CD14-positive monocyte (primary cell): ENCODE data around the gene HPSE2. TPM values are rescaled to one million over a fixed set of nuclear protein-coding genes. Genes with fewer than 3 reads are reported as not detected.

Experiments used
- DNase-seq, 3 donors: peaks; one replicate each; pipeline ENCODE4 v3.0.0-alpha.2; 2011 to 2022
- H2AFZ ChIP-seq: 2 replicates; pipeline ENCODE4 v1.6.0; 2012; ENCODE audit warnings: mild to moderate bottlenecking, low read depth, low read length, inconsistent platforms; ENCODE audit not compliant: insufficient read depth, poor library complexity, severe bottlenecking
- H3K27ac ChIP-seq, 2 donors: 1 replicate in 1 of 2; 2 replicates in 1 of 2; pipeline ENCODE4 v1.5.1; 2012 to 2013; ENCODE audit warnings: low read length in 2 of 2, control low read depth in 1 of 2, inconsistent platforms in 1 of 2, low read depth in 1 of 2, mild to moderate bottlenecking in 1 of 2
- H3K27me3 ChIP-seq, 2 donors: one replicate each; pipeline versions ENCODE4 v1.6.0 to v1.6.1; 2011 to 2013; ENCODE audit warnings: low read length in 2 of 2; ENCODE audit not compliant: control insufficient read depth in 2 of 2, insufficient read depth in 2 of 2
- H3K36me3 ChIP-seq, 2 donors: replicated peaks in 1 of 2; 1 replicate in 1 of 2; 2 replicates in 1 of 2; pipeline versions ENCODE4 v1.5.1 to v1.6.1; 2012 to 2013; ENCODE audit warnings: low read length in 2 of 2, control low read depth in 1 of 2, inconsistent platforms in 1 of 2, mild to moderate bottlenecking in 1 of 2; ENCODE audit not compliant: insufficient read depth in 2 of 2, control insufficient read depth in 1 of 2
- H3K4me1 ChIP-seq, 2 donors: 1 replicate in 1 of 2; 2 replicates in 1 of 2; pipeline versions ENCODE4 v1.5.1 to v1.6.1; 2012 to 2013; ENCODE audit warnings: low read length in 2 of 2, control low read depth in 1 of 2, inconsistent platforms in 1 of 2, mild to moderate bottlenecking in 1 of 2, moderate library complexity in 1 of 2; ENCODE audit not compliant: insufficient read depth in 2 of 2, control insufficient read depth in 1 of 2
- H3K4me2 ChIP-seq: replicated peaks from 2 replicates; pipeline ENCODE3; 2012; ENCODE audit warnings: low read length, moderate library complexity, mild to moderate bottlenecking; ENCODE audit not compliant: poor library complexity, severe bottlenecking; ENCODE audit errors: extremely low read depth
- H3K4me3 ChIP-seq, 3 experiments: fragments of 200-600 bp in 1 of 3; sonication (generic) in 1 of 3; replicated peaks in 1 of 3; 1 replicate in 2 of 3; 2 replicates in 1 of 3; pipeline ENCODE4 v1.5.1; 2011 to 2013; ENCODE audit warnings: low read length in 3 of 3, mild to moderate bottlenecking in 3 of 3, control low read depth in 2 of 3, low read depth in 2 of 3, inconsistent platforms in 1 of 3, moderate library complexity in 1 of 3
- H3K79me2 ChIP-seq: 2 replicates; pipeline ENCODE4 v1.6.0; 2012; ENCODE audit warnings: mild to moderate bottlenecking, control low read depth, inconsistent platforms, low read length, moderate library complexity; ENCODE audit not compliant: insufficient read depth
- H3K9ac ChIP-seq: 2 replicates; pipeline ENCODE4 v1.6.0; 2017; ENCODE audit warnings: low read length, mild to moderate bottlenecking; ENCODE audit not compliant: insufficient read depth, poor library complexity, severe bottlenecking
- H3K9me3 ChIP-seq, 2 donors: replicated peaks in 1 of 2; 1 replicate in 1 of 2; 2 replicates in 1 of 2; pipeline versions ENCODE4 v1.5.1 to v1.6.1; 2012 to 2013; ENCODE audit warnings: low read length in 2 of 2, control low read depth in 1 of 2; ENCODE audit not compliant: control insufficient read depth in 1 of 2, insufficient read depth in 1 of 2
- H4K20me1 ChIP-seq: 2 replicates; pipeline ENCODE4 v1.6.0; 2012; ENCODE audit warnings: mild to moderate bottlenecking, low read length, control low read depth, moderate library complexity; ENCODE audit not compliant: insufficient read depth
- H3K27ac Mint-ChIP-seq, 7 donors: one replicate each; pipeline ENCODE4 v1.8.0; 2020; ENCODE audit warnings: mild to moderate bottlenecking in 7 of 7, mixed read lengths in 7 of 7, moderate library complexity in 6 of 7, inconsistent platforms in 2 of 7
- H3K27me3 Mint-ChIP-seq, 3 donors: one replicate each; pipeline ENCODE4 v1.8.0; 2021 to 2022; ENCODE audit warnings: low read depth in 3 of 3, mild to moderate bottlenecking in 3 of 3, mixed read lengths in 3 of 3, moderate library complexity in 3 of 3, inconsistent platforms in 1 of 3
- H3K36me3 Mint-ChIP-seq, 2 donors: one replicate each; pipeline ENCODE4 v1.8.0; 2020; ENCODE audit warnings: mixed read lengths in 2 of 2, inconsistent platforms in 1 of 2, mild to moderate bottlenecking in 1 of 2
- H3K4me1 Mint-ChIP-seq: one replicate; pipeline ENCODE4 v1.8.0; 2020; ENCODE audit warnings: mild to moderate bottlenecking, mixed read lengths
- H3K4me3 Mint-ChIP-seq, 2 donors: one replicate each; pipeline ENCODE4 v1.8.0; 2020; ENCODE audit warnings: mild to moderate bottlenecking in 2 of 2, mixed read lengths in 2 of 2, moderate library complexity in 1 of 2
- H3K9me3 Mint-ChIP-seq, 7 donors: one replicate each; pipeline ENCODE4 v1.8.0; 2020 to 2022; ENCODE audit warnings: mixed read lengths in 7 of 7, mild to moderate bottlenecking in 6 of 7, moderate library complexity in 6 of 7, inconsistent platforms in 2 of 7
- WGBS: methylation state at CpG from one replicate; pipeline ENCODE4 v1.1.5; 2013; ENCODE audit warnings: missing lambda C conversion rate; ENCODE audit not compliant: insufficient coverage; 5-methylcytosine and 5-hydroxymethylcytosine counted together
- intact Hi-C, 2 donors: fragments of 100-400 bp; cut with micrococcal nuclease; formaldehyde crosslinking; loops; one replicate each; pipeline versions ENCODE4 v1.15.0 to v1.15.1; 2023
- polyA plus RNA-seq, 3 donors: library from polyadenylated mRNA; depleted of rRNA in 1 of 3; unstranded in 2 of 3; stranded (reverse) in 1 of 3; fragments of 300-500 nt in 2 of 3; fragments of >200 nt in 1 of 3; fragmentation: Illumina TruSeq in 2 of 3; gene quantifications; 1 replicate in 2 of 3; 2 replicates in 1 of 3; pipeline ENCODE4 v1.2.3, GENCODE V29; 2012 to 2021
- TF ChIP-seq, protein P1 (sequence below): fragments of 200-600 bp; IDR thresholded peaks from one replicate; pipeline ENCODE4 v1.8.0; 2022; ENCODE audit warnings: antibody characterized with exemption, mild to moderate bottlenecking

HPSE2 gene
- polyA plus RNA-seq, 3 donors: not detected

- peaks cover 8 to 19% (median 13%) of the 10 kb centered on the region in 7 donors for H3K9me3 Mint-ChIP-seq
Measured at GRCh38 chr10:98492763-98493162, 742.9 kb downstream of the HPSE2 start.

DNA sequence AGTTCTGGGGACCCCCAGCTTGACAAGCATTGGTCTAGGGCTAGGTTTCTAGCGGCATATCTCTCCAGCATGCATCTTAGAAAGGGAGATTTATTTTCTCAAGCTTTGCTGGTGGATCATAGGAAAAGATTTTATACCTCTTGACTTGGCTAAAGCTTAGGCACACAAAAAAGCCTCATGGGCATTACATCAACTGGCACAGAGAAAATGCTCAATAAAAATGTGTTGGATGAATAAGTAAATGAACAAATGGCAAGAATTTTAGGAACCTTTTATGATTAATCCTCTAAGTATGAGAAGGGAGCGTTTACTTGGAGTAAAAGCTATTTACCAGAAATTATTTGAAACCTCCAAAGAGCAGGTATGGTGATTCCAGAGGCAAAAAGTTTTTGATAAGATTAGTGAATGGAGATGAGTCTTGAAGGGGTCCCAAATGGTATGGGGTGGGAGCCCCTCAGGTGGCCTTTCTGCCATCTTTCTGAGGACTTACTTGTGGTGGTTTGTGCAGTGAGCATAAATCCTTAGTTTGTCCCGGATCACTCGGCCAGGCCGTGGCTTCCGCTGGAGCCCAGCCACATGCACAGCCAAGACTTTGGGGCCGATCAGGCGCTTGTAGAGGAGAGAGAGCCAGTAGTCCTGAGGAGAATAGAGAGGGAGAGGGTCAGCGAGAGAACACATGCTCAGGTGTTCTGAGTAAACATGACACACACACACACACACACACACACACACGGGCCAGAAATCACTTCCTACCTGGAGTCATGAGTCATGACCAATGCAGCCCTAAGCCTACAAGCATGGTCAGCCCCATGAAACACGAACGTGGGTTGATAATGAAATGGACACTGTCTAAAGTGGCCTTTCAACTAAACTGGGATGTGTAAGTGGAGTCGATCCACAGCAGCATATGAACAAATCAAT is 745.8 kb downstream of the HPSE2 start:
- TF ChIP-seq, protein P1, sequence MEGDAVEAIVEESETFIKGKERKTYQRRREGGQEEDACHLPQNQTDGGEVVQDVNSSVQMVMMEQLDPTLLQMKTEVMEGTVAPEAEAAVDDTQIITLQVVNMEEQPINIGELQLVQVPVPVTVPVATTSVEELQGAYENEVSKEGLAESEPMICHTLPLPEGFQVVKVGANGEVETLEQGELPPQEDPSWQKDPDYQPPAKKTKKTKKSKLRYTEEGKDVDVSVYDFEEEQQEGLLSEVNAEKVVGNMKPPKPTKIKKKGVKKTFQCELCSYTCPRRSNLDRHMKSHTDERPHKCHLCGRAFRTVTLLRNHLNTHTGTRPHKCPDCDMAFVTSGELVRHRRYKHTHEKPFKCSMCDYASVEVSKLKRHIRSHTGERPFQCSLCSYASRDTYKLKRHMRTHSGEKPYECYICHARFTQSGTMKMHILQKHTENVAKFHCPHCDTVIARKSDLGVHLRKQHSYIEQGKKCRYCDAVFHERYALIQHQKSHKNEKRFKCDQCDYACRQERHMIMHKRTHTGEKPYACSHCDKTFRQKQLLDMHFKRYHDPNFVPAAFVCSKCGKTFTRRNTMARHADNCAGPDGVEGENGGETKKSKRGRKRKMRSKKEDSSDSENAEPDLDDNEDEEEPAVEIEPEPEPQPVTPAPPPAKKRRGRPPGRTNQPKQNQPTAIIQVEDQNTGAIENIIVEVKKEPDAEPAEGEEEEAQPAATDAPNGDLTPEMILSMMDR: no peak
- H3K36me3 Mint-ChIP-seq: no peaks in the 10 kb centered on the region
- H3K79me2 ChIP-seq: no peaks in the 10 kb centered on the region
- H3K4me1 ChIP-seq: no peaks in the 10 kb centered on the region
- H3K9me3 Mint-ChIP-seq: peaks cover 0 to 5% (median 0%) of the 10 kb centered on the region in 7 donors
- no peak overlapping the region for H3K9ac ChIP-seq
- H3K4me2 ChIP-seq: no peak overlapping the region
- intact Hi-C loops: no loop called here
- no peak for DNase-seq
- H3K4me3 Mint-ChIP-seq: no peak overlapping the region
- peaks cover 3% of the 10 kb centered on the region for H3K4me1 Mint-ChIP-seq
- no peak overlapping the region for H3K27ac ChIP-seq
- WGBS: 94% methylated on average over 5 of the region's 13 CpGs
- no peak overlapping the region for H3K27ac Mint-ChIP-seq
- no peaks in the 10 kb centered on the region for H4K20me1 ChIP-seq
- peaks cover 0 to 2% (median 1%) of the 10 kb centered on the region in 3 donors for H3K27me3 Mint-ChIP-seq
- H2AFZ ChIP-seq: no peak overlapping the region
- H3K27me3 ChIP-seq: no peaks in the 10 kb centered on the region
- H3K4me3 ChIP-seq: no peak overlapping the region
- no peaks in the 10 kb centered on the region for H3K9me3 ChIP-seq
- no peaks in the 10 kb centered on the region for H3K36me3 ChIP-seq

More at GRCh38 chr10:98492763-98493162, 742.9 kb downstream of the HPSE2 start:
- no peak for DNase-seq
- Histone ChIP-seq H3K9ac (no peak overlapping the region), H3K79me2 (no peaks in the 10 kb centered on the region), H2AFZ (no peak overlapping the region), H3K4me1 (no peaks in the 10 kb centered on the region), H3K36me3 (no peaks in the 10 kb centered on the region), H3K27ac (no peak overlapping the region), H3K4me3 (no peak overlapping the region), H3K9me3 (peaks cover 0 to 4% of the 10 kb centered on the region in 2 donors), H4K20me1 (no peaks in the 10 kb centered on the region), H3K27me3 (no peaks in the 10 kb centered on the region), H3K4me2 (no peak overlapping the region)
- intact Hi-C loops: no loop called here
- Mint-ChIP-seq H3K36me3 (no peaks in the 10 kb centered on the region), H3K27me3 (peaks cover 0 to 2% (median under 1%) of the 10 kb centered on the region in 3 donors), H3K4me1 (peaks cover 3% of the 10 kb centered on the region), H3K27ac (no peak overlapping the region), H3K4me3 (no peak overlapping the region)
- TF ChIP-seq, protein P1: no peak
- WGBS: no CpG with 5 or more reads among the region's 1 CpG
